Fibroblast of pulmonary artery (primary cell): ENCODE measurements around the gene CNGB1.

Experiments used
- DNase-seq: peaks from one replicate; pipeline ENCODE4 v3.0.0-alpha.2; 2010; ENCODE audit warnings: low read depth
- H3K4me3 ChIP-seq: replicated peaks from 2 replicates; pipeline ENCODE4 v1.5.1; 2011; ENCODE audit warnings: low read depth, mild to moderate bottlenecking, control low read depth, low read length, moderate library complexity
- TF ChIP-seq, protein P1 (sequence below): IDR thresholded peaks from 2 replicates; pipeline ENCODE4 v1.5.1; 2011; ENCODE audit warnings: mild to moderate bottlenecking, control low read depth, low read length, inconsistent platforms; ENCODE audit errors: missing control alignments

CNGB1 gene

DNA sequence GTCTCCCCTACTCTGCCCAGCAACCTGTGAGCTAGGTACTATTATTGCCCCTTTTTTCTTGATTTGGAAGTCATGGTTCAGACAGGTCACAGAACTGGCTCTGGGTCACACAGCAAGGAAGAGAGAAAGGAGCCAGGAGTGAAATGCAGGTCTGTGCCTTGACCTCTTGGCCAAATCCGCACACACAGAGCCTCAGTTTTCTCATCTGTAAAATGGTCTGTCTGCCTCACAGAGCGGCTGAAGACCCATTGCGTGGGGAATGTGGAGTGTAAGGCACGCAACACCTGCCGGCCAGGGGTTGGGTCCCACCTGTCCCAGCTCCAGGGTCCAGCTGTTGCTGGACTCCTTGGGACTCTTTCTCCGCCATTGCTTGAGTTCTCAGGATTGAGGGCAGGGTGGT, 32.4 kb downstream of the CNGB1 start:
- TF ChIP-seq, protein P1, sequence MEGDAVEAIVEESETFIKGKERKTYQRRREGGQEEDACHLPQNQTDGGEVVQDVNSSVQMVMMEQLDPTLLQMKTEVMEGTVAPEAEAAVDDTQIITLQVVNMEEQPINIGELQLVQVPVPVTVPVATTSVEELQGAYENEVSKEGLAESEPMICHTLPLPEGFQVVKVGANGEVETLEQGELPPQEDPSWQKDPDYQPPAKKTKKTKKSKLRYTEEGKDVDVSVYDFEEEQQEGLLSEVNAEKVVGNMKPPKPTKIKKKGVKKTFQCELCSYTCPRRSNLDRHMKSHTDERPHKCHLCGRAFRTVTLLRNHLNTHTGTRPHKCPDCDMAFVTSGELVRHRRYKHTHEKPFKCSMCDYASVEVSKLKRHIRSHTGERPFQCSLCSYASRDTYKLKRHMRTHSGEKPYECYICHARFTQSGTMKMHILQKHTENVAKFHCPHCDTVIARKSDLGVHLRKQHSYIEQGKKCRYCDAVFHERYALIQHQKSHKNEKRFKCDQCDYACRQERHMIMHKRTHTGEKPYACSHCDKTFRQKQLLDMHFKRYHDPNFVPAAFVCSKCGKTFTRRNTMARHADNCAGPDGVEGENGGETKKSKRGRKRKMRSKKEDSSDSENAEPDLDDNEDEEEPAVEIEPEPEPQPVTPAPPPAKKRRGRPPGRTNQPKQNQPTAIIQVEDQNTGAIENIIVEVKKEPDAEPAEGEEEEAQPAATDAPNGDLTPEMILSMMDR, result no peak
- DNase-seq, result no peak

GRCh38 chr16:57937861-57938260, 33.1 kb downstream of the CNGB1 start:
- TF ChIP-seq, protein P1, result no peak
- H3K4me3 ChIP-seq, result no peak overlapping the region
- DNase-seq, result no peak

More for the DNA sequence above, 32.4 kb downstream of the CNGB1 start:
- no peak overlapping the region for H3K4me3 ChIP-seq

- TF ChIP-seq, protein P1, result no peak
- H3K4me3 ChIP-seq, result no peak overlapping the region
- DNase-seq, result no peak
These were observed 35.0 kb downstream of the CNGB1 start for GRCh38 chr16:57935904-57936303.

DNA sequence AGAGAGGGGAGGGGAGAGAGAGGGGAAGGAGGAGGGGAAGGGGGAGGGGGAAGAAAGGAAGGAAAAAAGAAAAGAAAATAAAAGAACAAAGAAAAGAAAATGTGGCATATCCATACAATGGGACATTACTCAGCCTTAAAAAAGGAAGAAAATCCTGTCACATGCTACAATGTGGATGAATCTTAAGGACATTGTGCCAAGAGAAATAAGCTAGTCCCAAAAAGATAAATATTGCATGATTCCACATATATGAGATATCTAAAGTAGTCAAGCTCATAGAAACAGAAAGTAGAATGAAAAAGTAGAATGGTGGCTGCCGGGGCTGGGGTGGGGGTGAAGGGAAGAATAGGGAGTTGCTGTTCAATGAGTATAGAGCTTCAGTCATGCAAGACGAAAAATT, 40.4 kb downstream of the CNGB1 start:
- TF ChIP-seq, protein P1, result no peak
- H3K4me3 ChIP-seq, result no peak overlapping the region
- DNase-seq, result no peak

GRCh38 chr16:57929250-57929649, 41.7 kb downstream of the CNGB1 start:
- H3K4me3 ChIP-seq, result no peak overlapping the region
- DNase-seq, result no peak
- TF ChIP-seq, protein P1, result no peak

DNA sequence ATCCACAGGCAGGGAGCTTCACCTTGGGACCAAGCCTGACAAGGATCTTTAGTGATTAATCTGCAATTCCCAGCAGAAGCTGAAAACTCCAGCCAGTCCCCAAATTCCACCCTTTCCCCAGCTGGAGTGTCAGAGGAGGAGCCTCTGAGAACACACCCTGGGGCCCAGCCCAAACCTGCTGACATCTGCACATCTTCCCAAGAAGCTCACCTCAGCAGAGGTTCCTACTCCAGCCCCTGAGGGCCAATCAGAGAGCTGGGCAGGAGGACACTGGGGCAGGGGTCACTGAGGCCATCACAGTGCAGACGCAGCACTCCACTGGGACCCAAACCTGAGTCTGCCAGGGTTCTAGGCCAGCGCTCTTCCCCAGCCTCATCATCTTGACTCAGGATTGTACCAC, 44.9 kb downstream of the CNGB1 start:
- no peak overlapping the region for H3K4me3 ChIP-seq
- TF ChIP-seq, protein P1, result no peak
- no peak for DNase-seq

DNA sequence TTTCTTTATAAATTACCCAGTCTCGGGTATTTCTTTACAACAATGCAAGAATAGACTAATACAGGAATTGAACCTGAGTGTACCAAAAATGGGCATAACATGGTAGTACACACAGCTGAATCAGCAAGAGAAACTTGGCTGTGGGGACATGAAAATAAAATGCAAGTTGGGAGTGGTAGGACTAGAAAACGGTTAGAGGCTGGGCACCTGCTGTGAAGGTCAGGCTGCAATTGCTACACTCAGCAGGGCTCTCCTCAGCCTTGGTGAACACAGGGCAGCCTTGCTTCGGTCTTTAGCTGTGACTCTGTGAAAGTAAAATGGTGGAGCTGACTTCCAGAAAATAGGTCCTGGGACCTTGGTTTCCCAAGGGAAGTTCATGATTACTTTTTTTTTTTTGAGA, 45.6 kb downstream of the CNGB1 start:
- TF ChIP-seq, protein P1, result no peak
- no peak for DNase-seq
- H3K4me3 ChIP-seq, result no peak overlapping the region
